ENCODE measurements around the gene FTO.

The FTO gene

DNA sequence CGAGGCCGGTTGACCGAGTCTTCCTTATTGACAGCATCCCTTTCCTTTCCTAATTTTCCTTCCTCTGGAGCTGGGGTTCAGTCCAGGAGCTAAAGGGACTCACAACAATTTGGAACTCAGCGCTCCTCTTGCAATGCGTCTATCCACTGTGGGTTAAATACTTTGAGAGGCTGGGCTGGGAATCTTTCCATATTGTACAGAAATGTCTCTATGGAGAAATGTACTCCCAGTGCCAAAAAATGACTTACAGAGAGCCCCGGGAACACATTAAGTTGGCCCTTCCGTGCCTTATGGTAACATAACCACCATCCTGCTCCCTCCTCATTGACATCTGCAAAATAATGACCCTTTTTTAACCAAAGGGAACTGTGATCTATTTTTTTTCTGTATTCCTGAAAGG is 192.8 kb downstream of the FTO start:
- TF ChIP-seq POLR2AphosphoS5 (IDR thresholded peaks at IDR 0.05; ENCODE audit: low read depth, low read length) (no peak), SIN3A (IDR thresholded peaks at IDR 0.05; ENCODE audit: borderline replicate concordance, insufficient read depth, low read length) (no peak), TAF1 (IDR thresholded peaks at IDR 0.05; ENCODE audit: borderline replicate concordance, insufficient read depth, low read length) (no peak), FOXP2 (optimal IDR thresholded peaks at IDR 0.05; ENCODE audit: borderline replicate concordance, extremely low read depth, extremely low read length, insufficient read depth) (no peak)
- TF ChIP-seq, protein P1, sequence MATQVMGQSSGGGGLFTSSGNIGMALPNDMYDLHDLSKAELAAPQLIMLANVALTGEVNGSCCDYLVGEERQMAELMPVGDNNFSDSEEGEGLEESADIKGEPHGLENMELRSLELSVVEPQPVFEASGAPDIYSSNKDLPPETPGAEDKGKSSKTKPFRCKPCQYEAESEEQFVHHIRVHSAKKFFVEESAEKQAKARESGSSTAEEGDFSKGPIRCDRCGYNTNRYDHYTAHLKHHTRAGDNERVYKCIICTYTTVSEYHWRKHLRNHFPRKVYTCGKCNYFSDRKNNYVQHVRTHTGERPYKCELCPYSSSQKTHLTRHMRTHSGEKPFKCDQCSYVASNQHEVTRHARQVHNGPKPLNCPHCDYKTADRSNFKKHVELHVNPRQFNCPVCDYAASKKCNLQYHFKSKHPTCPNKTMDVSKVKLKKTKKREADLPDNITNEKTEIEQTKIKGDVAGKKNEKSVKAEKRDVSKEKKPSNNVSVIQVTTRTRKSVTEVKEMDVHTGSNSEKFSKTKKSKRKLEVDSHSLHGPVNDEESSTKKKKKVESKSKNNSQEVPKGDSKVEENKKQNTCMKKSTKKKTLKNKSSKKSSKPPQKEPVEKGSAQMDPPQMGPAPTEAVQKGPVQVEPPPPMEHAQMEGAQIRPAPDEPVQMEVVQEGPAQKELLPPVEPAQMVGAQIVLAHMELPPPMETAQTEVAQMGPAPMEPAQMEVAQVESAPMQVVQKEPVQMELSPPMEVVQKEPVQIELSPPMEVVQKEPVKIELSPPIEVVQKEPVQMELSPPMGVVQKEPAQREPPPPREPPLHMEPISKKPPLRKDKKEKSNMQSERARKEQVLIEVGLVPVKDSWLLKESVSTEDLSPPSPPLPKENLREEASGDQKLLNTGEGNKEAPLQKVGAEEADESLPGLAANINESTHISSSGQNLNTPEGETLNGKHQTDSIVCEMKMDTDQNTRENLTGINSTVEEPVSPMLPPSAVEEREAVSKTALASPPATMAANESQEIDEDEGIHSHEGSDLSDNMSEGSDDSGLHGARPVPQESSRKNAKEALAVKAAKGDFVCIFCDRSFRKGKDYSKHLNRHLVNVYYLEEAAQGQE (IDR thresholded peaks at IDR 0.05; ENCODE audit: insufficient read depth in 1 of 2, low read depth in 2 of 2, low read length in 2 of 2): no peak

DNA sequence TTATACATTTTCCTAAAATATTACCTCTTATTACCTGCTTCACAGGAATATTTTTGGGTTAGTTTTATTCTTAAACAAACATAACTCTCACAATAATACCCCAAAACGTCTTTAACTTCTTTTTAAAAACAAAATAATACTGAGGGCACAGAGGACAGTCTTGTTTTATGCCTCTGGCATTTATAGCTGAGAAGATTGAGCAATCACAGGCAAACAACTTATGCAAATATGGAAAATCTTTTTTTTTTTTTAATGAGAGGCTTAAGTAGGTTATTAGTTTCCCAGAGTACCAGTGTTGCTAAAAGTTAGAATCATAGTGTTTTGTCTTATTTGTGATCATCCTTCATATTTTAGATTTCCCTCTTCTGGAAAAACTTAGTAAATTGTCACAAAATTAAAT is 195.0 kb downstream of the FTO start:
- no peak for TF ChIP-seq FOXP2 (optimal IDR thresholded peaks at IDR 0.05; ENCODE audit: borderline replicate concordance, extremely low read depth, extremely low read length, insufficient read depth)
- TF ChIP-seq SIN3A (IDR thresholded peaks at IDR 0.05; ENCODE audit: borderline replicate concordance, insufficient read depth, low read length): no peak
- TF ChIP-seq, protein P1 (IDR thresholded peaks at IDR 0.05; ENCODE audit: insufficient read depth in 1 of 2, low read depth in 2 of 2, low read length in 2 of 2): no peak
- no peak for TF ChIP-seq POLR2AphosphoS5 (IDR thresholded peaks at IDR 0.05; ENCODE audit: low read depth, low read length)
- TF ChIP-seq TAF1 (IDR thresholded peaks at IDR 0.05; ENCODE audit: borderline replicate concordance, insufficient read depth, low read length): no peak

DNA sequence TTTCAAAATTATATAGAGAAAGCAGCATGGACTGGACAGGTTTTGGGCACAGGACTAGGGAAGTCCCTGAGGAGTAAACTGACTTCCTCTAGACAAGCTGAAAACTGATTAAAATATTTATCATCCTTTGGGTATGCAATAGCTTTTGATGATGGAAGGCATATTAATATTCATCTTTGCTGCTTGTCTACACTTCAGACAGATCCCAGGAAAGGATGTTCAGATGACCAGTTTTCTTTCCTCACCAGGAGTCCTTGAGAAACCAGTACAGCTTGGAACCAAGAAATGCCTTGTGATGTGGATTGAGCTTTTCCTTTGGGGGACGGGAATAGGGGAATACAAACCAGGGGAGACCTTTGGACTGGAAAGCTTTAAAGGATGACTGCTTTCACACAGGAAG is 195.5 kb downstream of the FTO start:
- TF ChIP-seq TAF1 (IDR thresholded peaks at IDR 0.05; ENCODE audit: borderline replicate concordance, insufficient read depth, low read length) (no peak), SIN3A (IDR thresholded peaks at IDR 0.05; ENCODE audit: borderline replicate concordance, insufficient read depth, low read length) (no peak), POLR2AphosphoS5 (IDR thresholded peaks at IDR 0.05; ENCODE audit: low read depth, low read length) (no peak), FOXP2 (optimal IDR thresholded peaks at IDR 0.05; ENCODE audit: borderline replicate concordance, extremely low read depth, extremely low read length, insufficient read depth) (no peak)
- TF ChIP-seq, protein P1 (IDR thresholded peaks at IDR 0.05; ENCODE audit: insufficient read depth in 1 of 2, low read depth in 2 of 2, low read length in 2 of 2): no peak

DNA sequence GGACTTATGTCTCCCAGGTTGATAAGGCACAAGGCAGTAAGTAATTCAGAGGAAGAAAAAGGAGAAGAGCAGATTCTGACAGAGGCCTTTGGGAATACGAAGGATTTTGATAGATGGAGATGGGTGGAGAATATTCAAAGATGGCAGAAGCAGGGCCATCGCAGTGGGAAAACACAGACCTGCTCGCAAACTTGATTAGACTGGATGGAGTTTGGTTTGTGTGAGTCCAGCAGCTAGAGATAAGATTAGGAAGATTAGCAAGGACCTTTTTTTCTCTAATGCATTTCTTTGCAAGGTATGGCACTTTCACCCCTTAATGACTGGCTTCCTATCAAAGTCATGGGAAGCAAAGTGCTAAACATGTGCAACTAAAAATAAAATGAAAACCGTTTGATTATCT is 196.7 kb downstream of the FTO start:
- TF ChIP-seq TAF1 (IDR thresholded peaks at IDR 0.05; ENCODE audit: borderline replicate concordance, insufficient read depth, low read length) (no peak), POLR2AphosphoS5 (IDR thresholded peaks at IDR 0.05; ENCODE audit: low read depth, low read length) (no peak), SIN3A (IDR thresholded peaks at IDR 0.05; ENCODE audit: borderline replicate concordance, insufficient read depth, low read length) (no peak), FOXP2 (optimal IDR thresholded peaks at IDR 0.05; ENCODE audit: borderline replicate concordance, extremely low read depth, extremely low read length, insufficient read depth) (no peak)
- TF ChIP-seq, protein P1 (IDR thresholded peaks at IDR 0.05; ENCODE audit: insufficient read depth in 1 of 2, low read depth in 2 of 2, low read length in 2 of 2): no peak

DNA sequence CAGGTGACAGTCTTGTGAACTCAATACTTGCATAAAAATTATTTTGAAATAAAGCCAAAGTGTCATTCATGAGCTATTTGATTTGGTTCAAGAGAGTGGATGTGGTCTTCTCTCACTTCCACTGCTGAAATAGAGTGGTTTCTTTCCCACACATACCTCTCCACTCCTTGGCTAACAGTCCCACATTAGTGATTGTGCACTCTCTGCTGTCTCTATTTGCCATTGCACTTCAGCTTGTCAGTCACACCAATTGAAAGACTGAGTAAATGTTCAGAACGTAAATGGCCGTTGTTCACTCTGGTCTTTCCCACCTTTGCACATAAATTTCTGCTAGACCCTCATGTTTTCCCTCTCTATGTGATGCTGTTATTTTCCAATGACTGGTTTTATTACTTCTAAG is 197.5 kb downstream of the FTO start:
- TF ChIP-seq, protein P1 (IDR thresholded peaks at IDR 0.05; ENCODE audit: insufficient read depth in 1 of 2, low read depth in 2 of 2, low read length in 2 of 2): no peak

Measured in PFSK-1 (cell line).